Lower lobe of right lung (tissue), 2 donors: ENCODE data around the gene CDC16. TPM values are rescaled to one million over a fixed set of nuclear protein-coding genes. Genes with fewer than 3 reads are reported as not detected.

Source experiments
- ATAC-seq, 2 donors: fragments of 200-7000 bp; cut with Tn5 transposase; one replicate each; pipeline ENCODE4 v1.9.1; 2020 to 2022; ENCODE audit warnings: mild to moderate bottlenecking in 2 of 2, moderate library complexity in 2 of 2
- DNase-seq: peaks from one replicate; pipeline ENCODE4 v3.0.0-alpha.2; 2020
- H3K27ac ChIP-seq: fragments of 200-600 bp; one replicate; pipeline ENCODE4 v1.8.0; 2022
- H3K27me3 ChIP-seq: fragments of 200-600 bp; one replicate; pipeline ENCODE4 v1.8.0; 2022; ENCODE audit warnings: low read depth
- H3K36me3 ChIP-seq: fragments of 200-600 bp; one replicate; pipeline ENCODE4 v1.8.0; 2022; ENCODE audit warnings: mild to moderate bottlenecking
- H3K4me1 ChIP-seq: fragments of 200-600 bp; one replicate; pipeline ENCODE4 v1.8.0; 2022
- H3K4me3 ChIP-seq: fragments of 200-600 bp; one replicate; pipeline ENCODE4 v1.8.0; 2022; ENCODE audit warnings: mild to moderate bottlenecking
- H3K9me3 ChIP-seq: fragments of 200-600 bp; one replicate; pipeline ENCODE4 v1.8.0; 2022
- CTCF ChIP-seq: fragments of 200-600 bp; IDR thresholded peaks from one replicate; pipeline ENCODE4 v1.8.0; 2022; ENCODE audit warnings: antibody characterized with exemption, mild to moderate bottlenecking
- intact Hi-C: fragments of 100-400 bp; cut with DNase I; formaldehyde crosslinking; loops from one replicate; pipeline ENCODE4 v1.11.0; 2022
- microRNA-seq: library from miRNA; unstranded; fragments of <30 nt; microRNA quantifications from one replicate; pipeline ENCODE4 v1.2.0, GENCODE V29; 2020; ENCODE audit warnings: borderline number of aligned reads
- total RNA-seq: library from RNA; stranded (reverse); fragmentation: NEBNext Ultra II Directional; extraction: Animal tissue kit (Norgen Biotek cat#: 25700); gene quantifications from one replicate; pipeline ENCODE4 v1.2.1, GENCODE V29; 2021
- donor health status: DM: no; HTN: yes; CAD: no; lungs with severe emphysema.

Gene CDC16
- total RNA-seq, 1 donor from 2014 or later: 66.5 TPM

GRCh38 chr13:114315074-114315785 is 80.5 kb downstream of the CDC16 start:
- H3K27me3 ChIP-seq: no peaks in the 10 kb centered on the region
- intact Hi-C loops: no loop called here
- peaks cover 45% of the 10 kb centered on the region for H3K4me1 ChIP-seq
- no peak for ATAC-seq
- DNase-seq: no peak
- TF ChIP-seq CTCF: no peak
- H3K27ac ChIP-seq: peak overlapping the region; percentile 95
- no peaks in the 10 kb centered on the region for H3K36me3 ChIP-seq
- H3K9me3 ChIP-seq: no peaks in the 10 kb centered on the region
- H3K4me3 ChIP-seq: peak overlapping the region; percentile 94

GRCh38 chr13:114318624-114319023 is 83.9 kb downstream of the CDC16 start:
- Histone ChIP-seq H3K4me3 (no peak overlapping the region), H3K27ac (no peak overlapping the region), H3K27me3 (no peaks in the 10 kb centered on the region), H3K36me3 (peaks cover 26% of the 10 kb centered on the region), H3K4me1 (peaks cover 38% of the 10 kb centered on the region), H3K9me3 (no peaks in the 10 kb centered on the region)
- ATAC-seq (no peak), DNase-seq (no peak)
- TF ChIP-seq CTCF: no peak
- intact Hi-C loops: no loop called here

DNA sequence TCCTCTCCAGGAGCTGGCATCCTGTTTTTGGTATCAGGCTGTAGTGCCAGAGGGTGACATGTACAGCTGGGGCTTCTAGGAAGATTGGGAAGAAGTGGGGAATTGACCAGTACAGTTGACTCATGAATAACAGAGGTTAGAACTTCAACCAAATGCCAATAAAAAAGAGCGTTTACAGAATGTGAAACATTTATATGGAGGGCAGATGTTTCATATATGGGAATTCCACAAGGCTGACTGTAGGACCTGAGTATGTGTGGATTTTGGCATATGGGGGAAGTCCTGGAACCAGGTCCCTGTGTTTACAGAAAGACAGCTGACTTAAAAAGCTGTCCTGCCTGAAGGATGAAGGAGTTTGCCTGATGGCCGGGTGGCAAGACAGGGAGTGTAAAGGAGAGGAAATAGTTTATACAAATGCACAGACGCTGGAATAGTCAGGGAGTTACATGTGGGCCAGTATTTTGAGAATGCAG is 84.8 kb downstream of the CDC16 start:
- peaks cover 35% of the 10 kb centered on the region for H3K36me3 ChIP-seq
- no peaks in the 10 kb centered on the region for H3K27me3 ChIP-seq
- H3K4me3 ChIP-seq: no peak overlapping the region
- DNase-seq (no peak), ATAC-seq (no peak)
- no peak overlapping the region for H3K27ac ChIP-seq
- no peak for TF ChIP-seq CTCF
- no peaks in the 10 kb centered on the region for H3K9me3 ChIP-seq
- intact Hi-C loops: no loop called here
- peaks cover 34% of the 10 kb centered on the region for H3K4me1 ChIP-seq

GRCh38 chr13:114320065-114320464 is 85.4 kb downstream of the CDC16 start:
- DNase-seq (no peak), ATAC-seq (no peak)
- TF ChIP-seq CTCF: no peak
- intact Hi-C loops: no loop called here
- Histone ChIP-seq H3K27ac (no peak overlapping the region), H3K36me3 (peaks cover 41% of the 10 kb centered on the region), H3K4me3 (no peak overlapping the region), H3K4me1 (peaks cover 32% of the 10 kb centered on the region), H3K9me3 (no peaks in the 10 kb centered on the region), H3K27me3 (no peaks in the 10 kb centered on the region)

DNA sequence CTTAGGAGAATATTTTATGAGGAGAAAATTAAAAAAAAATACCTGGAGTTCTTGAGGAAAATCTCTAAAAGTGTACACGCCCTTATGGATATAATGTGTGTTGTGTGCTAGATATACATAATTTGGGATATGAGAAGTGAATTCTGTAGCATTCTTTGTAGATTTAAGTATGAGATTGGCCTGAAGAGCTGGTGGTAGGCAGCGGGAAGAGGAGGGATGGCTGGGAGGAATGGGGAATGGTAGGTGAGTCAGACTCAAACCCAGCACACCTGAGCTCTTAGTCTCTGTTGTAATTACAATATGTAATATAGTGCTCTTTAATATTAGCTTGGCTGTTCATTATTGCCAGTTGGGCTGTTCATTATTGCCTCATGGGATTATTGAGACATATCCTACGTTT is 86.6 kb downstream of the CDC16 start:
- Histone ChIP-seq H3K36me3 (peaks cover 53% of the 10 kb centered on the region), H3K4me3 (no peak overlapping the region), H3K27ac (no peak overlapping the region), H3K9me3 (no peaks in the 10 kb centered on the region), H3K4me1 (peaks cover 31% of the 10 kb centered on the region), H3K27me3 (no peaks in the 10 kb centered on the region)
- no peak for TF ChIP-seq CTCF
- DNase-seq: no peak
- intact Hi-C loops: no loop called here
- no peak for ATAC-seq

Small RNA genes lying within 50 kb of the gene (microRNA-seq; reads per million reads assigned to microRNA genes)
- not detected for gene MIR4502
- not detected for gene MIR548AR

Other genes with a start within 250 kb of the CDC16 start
- 19.1 TPM for gene RASA3, start 102.3 kb upstream of the CDC16 start, total RNA-seq
- 1.8 TPM for gene CFAP97D2, start 55.6 kb upstream of the CDC16 start, total RNA-seq
- gene UPF3A, start 46.7 kb downstream of the CDC16 start, total RNA-seq: 38.9 TPM
- 19.3 TPM for gene CHAMP1, start 79.6 kb downstream of the CDC16 start, total RNA-seq